NCI-H2107 treated with DMSO at 0.1 percent for 48 hours (cell line): ENCODE measurements around the gene RPS6KA2.
A peak's percentile ranks its signal among the peaks of the same experiment; 100 is the strongest.
"Not testable (repeated sequence)": the region's sequence is repeated elsewhere in the genome, so short reads cannot be mapped to it uniquely, and the experiment has no call there.

Experiments
- DNase-seq: peaks from one replicate; lab custom pipeline; 2025; ENCODE audit not compliant: unreplicated experiment; lab: John Stamatoyannopoulos, UW

RPS6KA2 gene

GRCh38 chr6:166636191-166636933 lies 9.3 kb upstream of the RPS6KA2 start:
- no peak for DNase-seq

- no peak for DNase-seq
Measured at GRCh38 chr6:166635013-166635970, 8.2 kb upstream of the RPS6KA2 start.

- not testable (repeated sequence) for DNase-seq
Measured at GRCh38 chr6:166634581-166634980, 7.5 kb upstream of the RPS6KA2 start.

GRCh38 chr6:166633732-166634535 lies 6.9 kb upstream of the RPS6KA2 start:
- no peak for DNase-seq

GRCh38 chr6:166632731-166633130 lies 5.7 kb upstream of the RPS6KA2 start:
- DNase-seq: no peak

- DNase-seq: no peak
Measured at GRCh38 chr6:166630462-166630861, 3.4 kb upstream of the RPS6KA2 start.

- no peak for DNase-seq
Measured at GRCh38 chr6:166629628-166630027, 2.6 kb upstream of the RPS6KA2 start.

- DNase-seq: peak; percentile 29
Measured at GRCh38 chr6:166627875-166628801, 1.1 kb upstream of the RPS6KA2 start.

- DNase-seq: no peak
Measured at GRCh38 chr6:166626177-166627032, 646 bp downstream of the RPS6KA2 start.

- no peak for DNase-seq
Measured at GRCh38 chr6:166625356-166625755, 1.7 kb downstream of the RPS6KA2 start.

GRCh38 chr6:166624275-166624674 lies 2.8 kb downstream of the RPS6KA2 start:
- DNase-seq: no peak

GRCh38 chr6:166623318-166623717 lies 3.7 kb downstream of the RPS6KA2 start:
- DNase-seq: no peak

- peak; percentile 11 for DNase-seq
Measured at GRCh38 chr6:166621114-166621540, 5.9 kb downstream of the RPS6KA2 start.

- no peak for DNase-seq
Measured at GRCh38 chr6:166620478-166621113, 6.5 kb downstream of the RPS6KA2 start.

GRCh38 chr6:166619912-166620311 lies 7.1 kb downstream of the RPS6KA2 start:
- DNase-seq: no peak

GRCh38 chr6:166618866-166619761 lies 7.9 kb downstream of the RPS6KA2 start:
- no peak for DNase-seq

- DNase-seq: no peak
Measured at GRCh38 chr6:166618251-166618650, 8.8 kb downstream of the RPS6KA2 start.

- DNase-seq: peak; percentile 21
Measured at GRCh38 chr6:166617359-166617758, 9.7 kb downstream of the RPS6KA2 start.
